Heart left ventricle (tissue), 16 donors: ENCODE data around the gene PTRH1. TPM values are rescaled to one million over a fixed set of nuclear protein-coding genes. Genes with fewer than 3 reads are reported as not detected.
A peak's percentile ranks its signal among the peaks of the same experiment; 100 is the strongest.

Experiments used
- ATAC-seq, 4 donors: fragments of 200-7000 bp; cut with Tn5 transposase; one replicate each; pipeline ENCODE4 v1.9.1; 2020 to 2022; ENCODE audit warnings: moderate library complexity in 4 of 4, mild to moderate bottlenecking in 3 of 4, moderate number of reproducible peaks in 1 of 4
- DNase-seq, 5 donors: peaks; one replicate each; pipeline ENCODE4 v3.0.0-alpha.2; 2020
- H3K27ac ChIP-seq, 12 donors: fragments of 200-600 bp; sonication (generic) in 4 of 12; one replicate each; pipeline versions ENCODE4 v1.5.0 to v1.8.0; 2016 to 2022; ENCODE audit warnings: mild to moderate bottlenecking in 2 of 12
- H3K27me3 ChIP-seq, 9 donors: fragments of 200-600 bp; sonication (generic) in 2 of 9; one replicate each; pipeline versions ENCODE4 v1.5.1 to v1.8.0; 2016 to 2022; ENCODE audit warnings: mild to moderate bottlenecking in 3 of 9
- H3K36me3 ChIP-seq, 9 donors: fragments of 200-600 bp; sonication (generic) in 2 of 9; one replicate each; pipeline versions ENCODE4 v1.5.0 to v1.8.0; 2018 to 2022; ENCODE audit warnings: mild to moderate bottlenecking in 2 of 9
- H3K4me1 ChIP-seq, 12 donors: fragments of 200-600 bp; sonication (generic) in 4 of 12; one replicate each; pipeline versions ENCODE4 v1.5.0 to v1.8.0; 2016 to 2022; ENCODE audit warnings: mild to moderate bottlenecking in 3 of 12
- H3K4me3 ChIP-seq, 12 donors: fragments of 200-600 bp; sonication (generic) in 4 of 12; one replicate each; pipeline versions ENCODE4 v1.5.0 to v1.8.0; 2017 to 2022; ENCODE audit warnings: mild to moderate bottlenecking in 9 of 12, moderate library complexity in 4 of 12
- H3K9me3 ChIP-seq, 12 donors: fragments of 200-600 bp; sonication (generic) in 4 of 12; one replicate each; pipeline versions ENCODE4 v1.5.0 to v1.8.0; 2016 to 2022; ENCODE audit warnings: mild to moderate bottlenecking in 1 of 12
- CTCF ChIP-seq, 12 donors: fragments of 200-600 bp; sonication (generic) in 4 of 12; IDR thresholded peaks; one replicate each; pipeline versions ENCODE4 v1.5.0 to v1.8.0; 2018 to 2022; ENCODE audit warnings: antibody characterized with exemption in 12 of 12, mild to moderate bottlenecking in 5 of 12
- POLR2A ChIP-seq, 2 donors: fragments of 450-650 bp; IDR thresholded peaks; one replicate each; pipeline ENCODE4 v1.6.1; 2017; ENCODE audit warnings: antibody characterized with exemption in 2 of 2, mild to moderate bottlenecking in 2 of 2, moderate library complexity in 2 of 2
- WGBS, 4 donors: extraction: QIAGEN DNeasy Blood & Tissue Kit in 2 of 4; methylation state at CpG; one replicate each; pipeline versions ENCODE4 v1.1.5 to v1.1.7; 2013 to 2018; 5-methylcytosine and 5-hydroxymethylcytosine counted together
- intact Hi-C, 10 donors: fragments of 100-400 bp; cut with DNase I; formaldehyde crosslinking; loops; one replicate each; pipeline versions ENCODE4 v1.11.1 to v1.14.2; 2022
- polyA plus RNA-seq, 2 donors: library from polyadenylated mRNA; stranded (reverse); fragments of 200-250 nt; gene quantifications; one replicate each; pipeline ENCODE4 v1.2.3, GENCODE V29; 2013
- total RNA-seq, 9 donors: library from RNA; depleted of rRNA in 2 of 9; stranded (reverse); fragments of >200 nt in 2 of 9; fragmentation: NEBNext Ultra II Directional in 3 of 9; extraction: Animal tissue kit (Norgen Biotek cat#: 25700) in 3 of 9; gene quantifications; one replicate each; pipeline versions ENCODE4 v1.1.0 to v1.2.4, GENCODE V29; 2016 to 2023
- donor health status: ischemic (EF 13 %, LVEDD 7.1; RV severe dilation, severe dysfunction).
- donor health status: healthy with polysubstance abuse.
- donor health status: DM: no; HTN: yes; CAD: no.
- donor health status: DM: no; HTN: no; CAD: no.
- donor health status: ischemic (EF 25% LVEDD 6.9; RV normal size, moderate dysfunction).
- donor health status: ischemic (EF 25% LVEDD 5.7; RV mildly dilated, moderate dysfunction).
- donor health status: healthy.
- donor health status: DM: yes; HTN: yes; CAD: no.
- donor health status: ischemic (EF 35%, LVEDD 5.7; RV mildly dilated, moderate dysfunction).
- donor health status: nonischemic (EF 11% LVEDD 7.7; RV severe dilation, severe dysfunction).
- donor health status: DM: yes; HTN: yes; CAD: no.
- donor health status: PGD.
- donor health status: ischemic (EF 29% LVEDD 5.4; RV normal size, mild dysfunction).
- donor health status: nonischemic (EF 23%, LVEDD 6.1; RV moderate dilation, normal function).

Gene PTRH1
- total and polyA plus RNA-seq, 11 donors, result 7.3 to 44.7 (median 14.0) TPM

GRCh38 chr9:127716412-127716811 is 949 bp upstream of the PTRH1 start:
- 70 to 83% (median 72%) methylated on average over 9 of the region's 9 CpGs for WGBS, 4 donors
- intact Hi-C loops, result loop anchor here in 4 of 10 donors (5.0 kb wide), 2 partner anchors 104 to 109 kb away; partner anchors contain the start of gene STXBP1 (in 3 of the 4)
- no peak for ATAC-seq
- peaks cover 0 to 26% (median 13%) of the 10 kb centered on the region in 12 donors for H3K4me1 ChIP-seq
- TF ChIP-seq CTCF (IDR thresholded peaks at IDR 0.05), result no peak
- TF ChIP-seq POLR2A (IDR thresholded peaks at IDR 0.05), result no peak
- no peaks in the 10 kb centered on the region for H3K27me3 ChIP-seq
- H3K9me3 ChIP-seq, result no peaks in the 10 kb centered on the region
- H3K36me3 ChIP-seq, result peaks cover 0 to 3% (median 0%) of the 10 kb centered on the region in 9 donors
- H3K27ac ChIP-seq, result peak overlapping the region in 11 of 12 donors; percentile 64 to 91 (median 82)
- H3K4me3 ChIP-seq, result peak overlapping the region in 9 of 12 donors; percentile 58 to 91 (median 76)
- DNase-seq, result no peak

GRCh38 chr9:127714951-127715469 is 453 bp downstream of the PTRH1 start:
- intact Hi-C loops, result loop anchor here in 5 of 10 donors (1.0 to 5.0 kb wide), 5 partner anchors 16 to 118 kb away; partner anchors contain the start of gene STXBP1 (in 3 of the 5)
- TF ChIP-seq CTCF (IDR thresholded peaks at IDR 0.05) (no peak), POLR2A (IDR thresholded peaks at IDR 0.05) (no peak)
- H3K4me3 ChIP-seq, result peak overlapping the region; percentile 58 to 91 (median 71)
- no peaks in the 10 kb centered on the region for H3K27me3 ChIP-seq
- H3K36me3 ChIP-seq, result peaks cover 0 to 3% (median 0%) of the 10 kb centered on the region in 9 donors
- WGBS, 4 donors, result 0 to 1% (median 0%) methylated on average over 20 to 44 of the region's 44 CpGs
- ATAC-seq (peak in 2 of 4 donors; percentile 2 to 15), DNase-seq (no peak)
- no peaks in the 10 kb centered on the region for H3K9me3 ChIP-seq
- peak overlapping the region in 11 of 12 donors; percentile 1 to 91 (median 81) for H3K27ac ChIP-seq
- H3K4me1 ChIP-seq, result peaks cover 0 to 26% (median 13%) of the 10 kb centered on the region in 12 donors

- Histone ChIP-seq H3K4me1 (peaks cover 0 to 26% (median 13%) of the 10 kb centered on the region in 12 donors), H3K4me3 (peak overlapping the region in 11 of 12 donors; percentile 58 to 91 (median 71)), H3K27ac (no peak overlapping the region), H3K9me3 (no peaks in the 10 kb centered on the region), H3K36me3 (peaks cover 0 to 3% (median 0%) of the 10 kb centered on the region in 9 donors), H3K27me3 (no peaks in the 10 kb centered on the region)
- no peak for TF ChIP-seq POLR2A (IDR thresholded peaks at IDR 0.05)
- TF ChIP-seq CTCF (IDR thresholded peaks at IDR 0.05), result no peak
- ATAC-seq (no peak), DNase-seq (no peak)
- intact Hi-C loops, result loop anchor here in 1 of 10 donors (5.0 kb wide), 1 partner anchor 117 kb away; no protein-coding TSS in a partner anchor
- WGBS, 4 donors, result 60 to 80% (median 69%) methylated on average over 6 to 19 of the region's 19 CpGs
Observed at GRCh38 chr9:127714020-127714750, 1.3 kb downstream of the PTRH1 start.

GRCh38 chr9:127712867-127713266 is 2.6 kb downstream of the PTRH1 start:
- Histone ChIP-seq H3K9me3 (no peaks in the 10 kb centered on the region), H3K27me3 (no peaks in the 10 kb centered on the region), H3K4me3 (no peak overlapping the region), H3K36me3 (peaks cover 0 to 3% (median 0%) of the 10 kb centered on the region in 9 donors), H3K27ac (no peak overlapping the region), H3K4me1 (peaks cover 0 to 26% (median 13%) of the 10 kb centered on the region in 12 donors)
- intact Hi-C loops, result loop anchor here in 1 of 10 donors (5.0 kb wide), 1 partner anchor 116 kb away; no protein-coding TSS in a partner anchor
- DNase-seq (peak in 1 of 5 donors; percentile 49), ATAC-seq (no peak)
- 93 to 96% (median 94%) methylated on average over 9 to 10 of the region's 10 CpGs for WGBS, 4 donors
- TF ChIP-seq POLR2A (IDR thresholded peaks at IDR 0.05) (no peak), CTCF (IDR thresholded peaks at IDR 0.05) (no peak)
